GM12874 (cell line): Measurements from ENCODE around the gene TPD52L1.

Experiments used
- TF ChIP-seq, protein P1 (sequence below): IDR thresholded peaks from 2 replicates; pipeline ENCODE4 v1.5.1; 2011; ENCODE audit warnings: low read depth, mild to moderate bottlenecking, control low read depth, low read length, moderate library complexity; ENCODE audit not compliant: insufficient read depth

The TPD52L1 gene

DNA sequence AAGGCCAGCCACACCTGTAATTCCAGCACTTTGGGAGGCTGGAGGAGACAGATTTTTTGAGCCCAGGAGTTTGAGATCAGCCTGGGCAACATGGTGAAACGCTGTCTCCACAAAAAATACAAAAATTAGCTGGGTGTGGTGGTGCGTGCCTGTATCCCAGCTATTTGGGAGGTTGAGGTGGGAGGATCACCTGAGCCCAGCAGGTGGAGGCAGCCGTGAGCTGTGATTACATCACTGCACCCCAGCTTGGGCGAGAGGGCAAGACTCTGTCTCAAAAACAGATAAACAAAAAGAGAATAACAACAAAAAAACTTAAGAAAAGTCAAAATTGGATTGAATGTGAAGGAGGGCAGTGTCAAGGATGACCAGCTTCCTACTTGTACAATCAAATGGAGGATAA is 2.9 kb downstream of the TPD52L1 start:
- TF ChIP-seq, protein P1, sequence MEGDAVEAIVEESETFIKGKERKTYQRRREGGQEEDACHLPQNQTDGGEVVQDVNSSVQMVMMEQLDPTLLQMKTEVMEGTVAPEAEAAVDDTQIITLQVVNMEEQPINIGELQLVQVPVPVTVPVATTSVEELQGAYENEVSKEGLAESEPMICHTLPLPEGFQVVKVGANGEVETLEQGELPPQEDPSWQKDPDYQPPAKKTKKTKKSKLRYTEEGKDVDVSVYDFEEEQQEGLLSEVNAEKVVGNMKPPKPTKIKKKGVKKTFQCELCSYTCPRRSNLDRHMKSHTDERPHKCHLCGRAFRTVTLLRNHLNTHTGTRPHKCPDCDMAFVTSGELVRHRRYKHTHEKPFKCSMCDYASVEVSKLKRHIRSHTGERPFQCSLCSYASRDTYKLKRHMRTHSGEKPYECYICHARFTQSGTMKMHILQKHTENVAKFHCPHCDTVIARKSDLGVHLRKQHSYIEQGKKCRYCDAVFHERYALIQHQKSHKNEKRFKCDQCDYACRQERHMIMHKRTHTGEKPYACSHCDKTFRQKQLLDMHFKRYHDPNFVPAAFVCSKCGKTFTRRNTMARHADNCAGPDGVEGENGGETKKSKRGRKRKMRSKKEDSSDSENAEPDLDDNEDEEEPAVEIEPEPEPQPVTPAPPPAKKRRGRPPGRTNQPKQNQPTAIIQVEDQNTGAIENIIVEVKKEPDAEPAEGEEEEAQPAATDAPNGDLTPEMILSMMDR: no peak

DNA sequence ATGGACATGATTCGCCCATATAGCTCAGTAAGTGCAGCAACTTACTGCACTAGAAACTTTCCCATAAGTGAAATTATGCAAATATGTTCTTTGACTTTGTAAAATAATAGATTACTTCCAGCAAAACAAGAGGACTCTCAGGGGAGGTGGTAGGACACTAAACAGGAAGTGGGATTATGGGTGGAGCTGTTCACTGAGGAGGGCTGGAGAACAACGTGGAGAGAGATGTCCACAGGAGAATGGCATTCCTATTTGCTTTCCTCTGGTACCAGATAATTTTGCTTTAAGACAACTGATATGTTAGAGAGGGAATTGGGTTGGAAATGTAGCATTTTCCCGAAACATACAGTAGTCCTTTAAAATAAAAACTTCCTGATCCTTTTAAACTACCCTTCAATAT is 3.7 kb downstream of the TPD52L1 start:
- TF ChIP-seq, protein P1: no peak

DNA sequence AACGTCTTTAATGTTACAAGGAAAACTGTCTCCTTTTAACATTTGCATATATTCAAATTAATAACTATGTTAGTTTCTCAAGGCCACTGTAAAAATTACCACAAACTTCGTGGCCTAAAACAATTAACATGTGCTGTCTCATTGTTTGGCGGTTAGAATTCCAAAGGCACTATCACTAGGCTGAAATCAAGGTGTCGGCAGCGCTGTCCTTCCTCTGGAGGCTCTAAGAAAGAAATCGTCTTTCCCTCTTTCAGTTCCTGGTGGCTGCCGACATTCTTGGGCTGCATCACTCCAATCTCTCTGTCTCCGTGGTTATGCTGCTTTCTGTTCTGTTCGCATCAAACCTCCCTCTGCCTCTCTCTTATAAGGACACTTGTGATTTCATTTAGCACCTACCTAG is 4.2 kb downstream of the TPD52L1 start:
- TF ChIP-seq, protein P1: no peak

DNA sequence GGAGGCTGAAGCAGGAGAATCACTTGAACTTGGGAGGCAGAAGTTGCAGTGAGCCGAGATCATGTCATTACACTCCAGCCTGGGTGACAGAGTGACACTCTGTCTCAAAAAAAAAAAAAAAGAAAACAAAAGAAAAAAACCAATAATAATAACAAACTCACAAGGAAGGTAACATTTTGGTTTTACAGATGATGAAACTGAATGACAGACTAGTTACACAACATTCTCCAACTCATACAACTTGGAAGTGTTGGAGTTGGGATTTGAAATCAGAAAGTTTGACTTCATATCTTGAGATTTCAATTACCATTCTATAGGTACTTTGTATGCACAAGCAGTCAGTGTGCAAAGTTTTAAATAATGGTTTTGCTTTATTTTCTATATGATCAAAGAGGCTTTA is 10.2 kb downstream of the TPD52L1 start:
- TF ChIP-seq, protein P1: no peak

DNA sequence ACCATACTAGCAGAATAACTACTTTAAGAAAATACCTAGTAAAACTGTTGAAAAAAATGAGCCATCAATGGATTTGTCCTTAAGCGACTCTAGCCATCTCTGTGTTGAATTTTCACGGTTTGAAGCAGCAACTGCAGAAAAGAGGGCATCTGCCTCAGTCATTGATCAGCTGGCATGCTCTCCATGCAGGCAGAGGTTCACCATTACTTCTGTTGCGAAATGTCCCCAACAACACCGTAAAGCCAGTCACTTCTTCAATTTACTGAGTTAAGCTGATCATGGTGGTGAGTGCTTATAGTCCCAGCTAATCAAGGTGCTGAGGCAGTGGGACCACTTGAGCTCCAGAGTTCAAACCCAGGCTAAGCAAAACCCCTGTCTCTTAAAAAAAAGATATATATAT is 11.1 kb downstream of the TPD52L1 start:
- TF ChIP-seq, protein P1: no peak

DNA sequence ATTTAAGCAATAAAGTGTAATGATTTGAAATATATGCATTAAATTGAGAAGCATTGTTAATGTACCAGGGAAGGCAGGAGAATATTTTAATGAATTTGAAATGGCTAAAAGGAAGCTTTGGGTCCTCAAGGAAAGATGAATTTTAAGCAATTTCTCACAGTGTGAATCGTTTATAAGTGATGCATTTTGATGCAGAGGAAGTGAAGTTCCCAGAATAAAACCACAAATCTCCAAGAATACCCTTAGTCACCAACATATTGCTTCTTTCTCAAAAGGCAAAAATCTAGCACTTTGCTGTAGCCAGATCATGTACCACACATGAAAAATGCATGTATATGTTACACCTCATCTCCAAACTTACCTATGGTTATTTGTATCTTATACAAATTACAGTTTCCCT is 11.7 kb downstream of the TPD52L1 start:
- TF ChIP-seq, protein P1: no peak

DNA sequence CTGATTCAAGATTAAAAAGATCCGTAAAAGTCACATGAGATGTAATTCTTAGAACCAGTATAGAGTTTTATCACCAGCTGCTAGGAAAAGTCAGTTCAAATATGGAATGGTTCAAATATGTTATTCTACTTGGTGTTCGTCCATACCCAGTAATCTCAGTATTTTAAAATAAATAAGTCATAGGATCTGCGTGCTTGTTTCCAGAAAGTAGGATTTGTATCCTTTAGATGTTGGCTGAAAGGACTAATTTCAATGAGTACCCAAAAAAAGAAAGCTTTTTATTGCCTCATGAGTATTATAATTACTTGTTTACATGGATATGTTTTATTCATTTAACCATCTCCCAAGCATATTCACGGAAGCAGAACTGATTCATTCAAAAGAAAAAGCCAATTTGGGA is 12.2 kb downstream of the TPD52L1 start:
- TF ChIP-seq, protein P1: no peak

DNA sequence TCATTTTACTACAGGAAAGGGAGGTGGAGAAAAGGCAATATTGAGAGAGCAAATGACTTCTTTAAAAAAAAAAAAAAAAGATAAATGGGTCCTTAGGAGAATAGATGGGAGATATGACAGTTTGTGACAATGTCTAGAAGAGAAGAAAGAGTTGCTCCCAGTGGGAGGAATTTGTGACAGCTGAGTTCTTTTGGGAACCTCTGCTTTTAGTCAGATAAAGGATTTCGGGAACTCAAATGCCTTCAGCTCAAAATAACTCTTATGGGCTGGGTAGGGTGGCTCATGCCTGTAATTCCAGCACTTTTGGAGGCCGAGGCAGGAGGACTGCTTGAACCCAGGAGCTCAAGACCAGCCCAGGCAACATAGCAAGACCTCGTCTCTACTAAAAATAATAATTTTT is 13.1 kb downstream of the TPD52L1 start:
- TF ChIP-seq, protein P1: no peak
